ENCODE data around the gene ALDH5A1.

- TF ChIP-seq POLR2A (IDR thresholded peaks at IDR 0.05; ENCODE audit: low read depth, low read length) = no peak
- no peak for TF ChIP-seq POLR2AphosphoS5 (IDR thresholded peaks at IDR 0.05; ENCODE audit: low read depth, low read length)
Observed at GRCh38 chr6:24489470-24489869, 5.3 kb upstream of the ALDH5A1 start, which contains the start of gene GPLD1.

Data from GM12892 (cell line).